Activated CD4-positive, CD25-positive, alpha-beta regulatory T cell treated with anti-CD3 and anti-CD28 coated beads, Interleukin-2, amount 50 U/mL, for 16 hours (primary cell): Measurements from ENCODE around the gene TMEM121.
"Not testable (repeated sequence)": the region's sequence is repeated elsewhere in the genome, so short reads cannot be mapped to it uniquely, and the experiment has no call there.

Experiments
- DNase-seq: peaks from one replicate; pipeline ENCODE4 v3.0.0-alpha.2; 2020; ENCODE audit warnings: low read depth, low spot score

TMEM121 gene

DNA sequence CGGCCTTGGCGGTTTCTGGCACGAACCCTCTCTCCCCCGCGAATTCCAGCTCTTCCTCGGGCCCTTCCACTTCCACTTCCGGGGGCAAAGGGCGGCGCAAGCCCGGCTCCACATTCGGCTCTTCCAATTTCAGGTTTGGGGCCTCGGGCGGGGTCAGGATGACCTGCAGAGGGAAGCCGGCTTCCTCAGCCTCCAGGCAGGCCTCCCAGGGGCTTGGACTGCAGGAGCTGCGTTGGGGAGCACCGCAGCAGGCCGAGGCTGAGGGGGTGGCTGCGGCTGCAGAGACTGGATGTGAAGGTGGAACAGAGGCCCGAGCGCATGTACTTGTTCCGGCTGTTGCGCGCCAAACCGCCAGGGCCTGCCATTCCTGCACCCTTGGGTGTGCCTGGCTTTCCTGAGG is 20.7 kb downstream of the TMEM121 start:
- DNase-seq, result not testable (repeated sequence)

DNA sequence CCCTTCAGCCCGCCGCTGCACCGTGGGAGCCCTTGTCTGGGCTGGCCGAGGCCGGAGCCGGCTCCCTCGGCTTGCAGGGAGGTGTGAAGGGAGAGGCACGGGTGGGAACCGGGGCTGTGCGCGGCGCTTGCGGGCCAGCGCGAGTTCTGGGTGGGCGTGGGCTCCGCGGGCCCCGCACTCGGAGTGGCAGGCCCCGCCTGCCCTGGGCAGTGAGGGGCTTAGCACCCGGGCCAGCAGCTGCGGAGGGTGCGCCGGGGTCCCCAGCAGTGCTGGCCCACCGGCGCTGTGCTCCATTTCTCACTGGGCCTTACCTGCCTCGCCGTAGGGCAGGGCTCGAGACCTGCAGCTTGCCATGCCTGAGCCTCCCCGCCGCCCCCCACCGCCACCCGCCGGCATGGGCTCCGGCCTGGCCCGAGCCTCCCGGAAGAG is 21.4 kb downstream of the TMEM121 start:
- DNase-seq, result no peak

DNA sequence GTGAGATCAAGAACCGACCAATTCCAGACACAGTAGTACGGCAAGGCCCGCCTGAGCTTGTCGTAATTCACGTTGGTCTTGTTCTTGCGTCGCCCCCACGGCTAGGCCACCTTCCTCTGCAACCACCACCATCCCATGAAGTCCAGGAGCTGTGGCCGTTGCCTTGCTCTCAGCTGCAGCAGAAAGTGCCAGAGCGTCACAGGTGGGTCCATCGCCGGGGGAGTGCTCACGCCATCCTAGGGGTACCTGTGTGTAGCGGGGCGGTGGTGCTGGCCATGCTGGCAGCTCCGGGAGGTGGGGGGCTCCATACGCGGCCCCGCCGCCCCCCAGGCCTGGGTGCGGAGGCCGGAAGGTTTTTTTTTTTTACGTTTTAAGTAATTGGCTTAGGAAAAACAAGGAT is 23.1 kb downstream of the TMEM121 start:
- no peak for DNase-seq

DNA sequence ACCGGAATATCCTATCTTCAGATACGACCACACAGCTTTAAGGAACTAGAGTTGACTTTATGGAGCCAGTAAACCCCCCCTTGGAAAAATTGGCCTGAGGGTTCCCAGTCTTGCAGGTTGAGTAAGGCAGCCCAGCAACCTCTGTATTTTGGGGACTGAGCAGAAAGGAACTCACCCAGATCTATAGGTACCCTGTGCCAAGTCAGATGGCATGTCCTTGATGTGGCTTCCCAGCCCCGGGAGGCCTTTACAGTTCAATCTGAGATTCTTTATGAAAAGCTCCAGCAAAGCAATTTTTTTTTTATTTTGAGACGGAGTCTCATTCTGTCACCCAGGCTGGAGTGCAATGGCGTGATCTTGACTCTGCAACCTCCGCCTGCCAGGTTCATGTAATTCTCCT is 27.6 kb downstream of the TMEM121 start:
- no peak for DNase-seq

DNA sequence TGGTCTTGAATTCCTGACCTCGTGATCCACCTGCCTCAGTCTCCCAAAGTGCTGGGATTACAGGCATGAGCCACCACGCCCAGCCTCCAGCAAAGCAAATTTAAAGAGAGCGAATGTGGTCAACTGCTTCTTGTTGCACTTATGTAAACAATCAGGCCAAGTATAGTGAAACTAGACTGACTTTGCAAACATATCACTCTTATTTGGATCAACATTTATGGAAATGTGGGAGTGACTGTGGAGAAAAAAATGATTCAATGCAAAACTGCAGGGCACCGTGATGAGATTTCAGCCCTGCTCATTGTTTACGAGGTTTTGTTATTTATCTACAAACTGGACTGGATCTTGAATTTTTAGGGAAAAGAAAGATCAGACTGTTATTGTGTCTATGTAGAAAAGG is 28.1 kb downstream of the TMEM121 start:
- no peak for DNase-seq

DNA sequence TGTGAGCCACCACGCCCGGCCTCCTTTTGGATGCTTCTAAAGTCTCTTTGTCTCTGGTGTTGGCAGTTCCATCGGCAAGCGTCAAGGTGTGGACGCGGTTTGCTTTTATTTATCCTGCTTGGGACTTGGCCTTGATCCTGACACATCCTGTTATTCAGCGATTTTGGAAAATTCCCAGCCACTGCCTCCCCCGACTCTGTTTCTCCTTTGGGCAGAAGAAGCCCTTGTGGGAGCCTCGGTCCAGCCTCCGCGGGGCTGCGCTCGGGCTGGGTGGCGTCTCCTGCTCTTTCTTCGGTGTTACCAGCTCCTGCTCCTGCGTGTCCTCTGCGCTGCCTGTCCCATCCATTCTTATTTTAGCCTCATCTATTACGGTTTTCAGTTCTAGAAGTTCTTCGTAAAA is 31.3 kb downstream of the TMEM121 start:
- not testable (repeated sequence) for DNase-seq

DNA sequence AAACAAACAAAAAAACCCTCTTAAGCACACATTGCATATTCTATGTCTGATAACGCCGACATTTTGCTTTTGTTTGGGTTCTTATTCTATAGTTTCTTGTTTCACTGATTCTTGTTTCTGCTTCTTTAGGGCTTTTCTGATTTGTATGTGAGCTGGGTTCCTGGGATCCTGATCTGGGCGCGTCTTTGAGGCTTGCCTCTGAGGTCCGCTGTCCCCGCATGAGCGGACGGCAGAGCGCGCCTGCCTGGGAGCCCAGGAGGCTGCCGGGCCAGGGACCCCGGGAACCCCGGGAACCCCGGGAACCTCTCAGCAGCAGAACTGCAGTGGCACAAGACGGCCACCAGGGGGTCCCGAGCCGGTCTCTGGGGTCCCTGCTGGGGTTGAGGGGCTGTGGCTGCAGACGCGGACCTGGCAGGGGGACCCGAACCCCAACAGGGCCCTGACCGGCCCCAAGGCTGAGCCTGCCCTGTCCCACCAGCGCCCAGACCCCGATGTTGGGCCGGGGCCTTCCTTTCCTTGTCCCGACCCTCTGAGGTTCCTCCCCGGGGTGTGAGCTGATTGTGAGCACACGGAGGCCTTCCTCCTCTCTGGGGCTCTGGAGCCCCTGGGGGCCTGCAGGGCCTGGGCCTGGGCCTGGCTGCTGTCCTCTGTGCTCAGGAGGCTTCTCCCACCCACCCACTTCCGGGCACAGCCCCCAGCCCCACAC is 32.2 kb downstream of the TMEM121 start:
- DNase-seq, result not testable (repeated sequence)

DNA sequence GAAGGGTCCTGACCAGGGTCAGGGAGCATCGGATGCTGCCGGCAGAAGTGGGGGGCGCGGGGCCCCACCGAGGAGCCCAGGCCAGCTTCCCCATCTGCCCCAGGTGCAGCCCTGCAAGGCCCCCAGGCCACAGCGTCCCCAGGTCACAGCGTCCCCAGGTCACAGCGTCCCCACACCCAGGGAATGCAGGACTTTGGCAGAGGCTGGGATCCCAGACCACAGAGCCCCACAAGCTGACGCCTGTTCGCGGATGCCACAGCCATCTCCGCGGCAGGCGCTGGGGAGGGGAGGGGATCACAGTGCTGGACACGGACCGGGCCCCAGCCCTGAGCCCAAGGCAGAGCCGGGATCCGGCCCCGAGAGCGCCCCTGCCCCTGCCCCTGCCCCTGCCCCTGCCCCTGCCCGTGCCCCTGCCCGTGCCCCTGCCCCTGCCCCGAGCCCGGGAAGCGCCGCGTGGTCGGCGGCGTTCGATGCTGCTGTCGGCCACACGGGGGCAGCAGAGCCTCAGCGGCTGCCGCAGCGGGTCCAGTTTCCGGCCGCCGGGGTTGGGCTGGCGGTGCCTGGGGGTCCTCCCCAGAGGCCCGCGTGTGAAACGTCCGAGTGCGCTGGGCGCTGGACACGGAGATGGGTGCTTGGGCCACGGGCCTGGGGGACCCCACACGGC is 33.1 kb downstream of the TMEM121 start:
- DNase-seq, result not testable (repeated sequence)

DNA sequence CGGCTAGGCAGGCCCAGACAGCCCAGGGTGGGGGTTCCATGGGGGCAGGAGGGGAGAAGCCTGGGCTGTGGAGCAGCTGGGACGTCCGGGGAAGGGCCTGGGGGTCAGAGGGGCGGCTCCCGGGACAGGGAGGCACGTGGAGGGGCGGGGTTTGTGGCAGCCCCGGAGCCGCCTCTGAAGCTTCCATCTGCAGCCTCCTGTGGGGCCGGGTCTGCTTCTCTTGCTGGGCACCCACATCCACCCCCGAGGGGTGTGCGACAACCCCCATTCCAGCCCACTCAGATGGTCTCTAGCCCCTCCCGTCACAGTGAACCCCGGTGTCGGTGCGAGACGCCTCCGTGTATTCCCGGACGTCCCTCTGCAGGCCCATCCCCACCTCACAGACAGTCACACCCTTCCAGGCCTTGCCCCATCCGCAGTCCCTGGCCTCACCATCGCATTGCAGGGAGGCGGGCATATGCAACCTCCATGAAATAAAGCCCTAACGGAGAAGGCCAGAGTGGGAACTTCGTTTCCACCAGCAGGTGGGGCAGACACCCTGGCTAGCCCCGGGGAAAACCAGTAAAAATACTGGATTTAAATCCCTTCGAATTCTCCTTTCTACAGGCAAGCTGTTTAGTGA is 33.8 kb downstream of the TMEM121 start:
- DNase-seq, result not testable (repeated sequence)

DNA sequence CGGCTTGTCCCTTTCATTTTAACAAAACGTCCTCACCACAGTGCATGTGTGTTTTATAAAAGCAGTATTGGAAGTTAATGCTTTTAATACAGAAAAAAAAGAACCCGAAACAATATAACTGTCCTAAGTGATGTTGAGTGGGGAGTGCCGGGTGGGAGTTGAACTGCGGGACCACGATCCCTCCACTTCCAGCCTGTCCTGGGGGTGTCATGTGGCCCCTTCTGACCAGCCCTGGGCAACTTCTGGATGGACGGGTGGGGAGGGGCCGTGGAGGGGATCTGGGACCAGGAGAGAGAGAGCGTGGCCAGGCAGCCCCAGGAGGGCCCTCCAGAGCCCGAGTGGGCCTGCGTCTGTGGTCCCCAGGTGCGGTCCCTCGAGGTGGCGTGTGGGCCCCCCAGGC is 35.0 kb downstream of the TMEM121 start:
- not testable (repeated sequence) for DNase-seq

DNA sequence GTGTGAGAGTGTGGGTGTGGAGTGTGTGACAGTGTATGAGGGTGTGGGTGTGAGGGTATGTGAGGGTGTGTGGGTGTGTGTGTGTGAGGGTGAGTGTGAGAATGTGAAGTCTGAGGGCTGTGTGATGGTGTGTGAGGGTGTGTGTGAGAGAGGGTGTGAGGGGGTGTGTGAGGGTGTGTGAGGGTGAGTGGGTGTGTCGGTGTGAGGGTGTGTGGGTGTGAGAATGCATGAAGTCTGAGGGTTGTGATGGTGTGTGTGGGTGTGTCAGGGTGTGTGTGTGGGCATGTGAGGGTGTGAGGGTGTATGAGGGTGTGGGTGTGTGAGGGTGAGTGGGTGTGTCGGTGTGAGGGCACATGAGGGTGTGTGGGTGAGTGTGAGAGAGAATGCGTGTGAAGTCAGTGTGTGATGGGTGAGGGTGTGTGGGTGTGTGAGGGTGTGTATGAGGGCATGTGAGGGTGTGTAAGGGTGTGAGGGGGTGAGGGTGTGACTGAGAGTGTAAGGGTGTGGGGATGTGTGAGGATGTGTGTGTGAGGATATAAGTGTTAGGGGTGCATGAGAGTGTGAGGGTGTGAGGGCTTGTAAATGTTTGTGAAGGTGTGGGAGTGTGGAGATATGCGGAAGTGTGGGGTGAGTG is 36.4 kb downstream of the TMEM121 start:
- no peak for DNase-seq

DNA sequence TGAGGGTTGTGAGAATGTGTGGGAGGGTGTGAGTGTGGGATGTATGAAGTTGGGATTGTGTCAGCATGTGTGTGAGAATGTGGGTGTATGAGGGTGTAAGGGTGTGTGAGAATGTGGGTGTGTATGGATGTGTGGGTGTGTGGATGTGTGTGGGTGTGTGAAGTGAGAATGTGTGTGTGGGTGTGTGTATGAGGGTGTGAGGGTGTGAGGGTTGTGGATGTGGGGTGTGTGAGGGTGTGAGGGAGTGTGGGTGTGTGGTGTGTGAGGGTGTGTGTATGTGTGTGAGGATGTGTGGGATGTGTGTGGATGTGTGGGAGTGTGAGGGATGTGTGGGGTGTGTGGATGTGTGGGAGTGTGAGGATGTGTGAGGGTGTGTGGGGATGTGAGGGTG is 37.0 kb downstream of the TMEM121 start:
- DNase-seq, result no peak

DNA sequence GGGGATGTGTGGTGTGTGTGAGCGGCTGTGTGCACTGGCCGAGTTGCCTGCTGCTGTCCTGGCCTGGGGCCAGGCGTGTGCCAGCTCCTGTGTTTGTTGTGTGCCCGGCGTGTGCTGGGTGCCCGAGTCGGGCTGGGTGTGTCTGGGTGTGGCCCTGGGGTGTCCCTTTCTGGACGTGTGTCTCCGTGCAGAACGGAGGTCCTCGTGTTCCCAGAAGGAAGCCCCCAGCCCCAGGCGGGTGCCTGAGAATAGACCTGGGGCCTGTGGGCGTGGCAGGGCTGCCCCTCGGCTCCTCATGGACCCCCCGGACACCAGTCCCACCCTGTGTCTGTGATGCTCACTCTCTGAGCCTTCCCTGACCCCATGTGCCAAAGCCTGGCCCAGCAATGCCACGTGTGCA is 38.2 kb downstream of the TMEM121 start:
- DNase-seq, result not testable (repeated sequence)

DNA sequence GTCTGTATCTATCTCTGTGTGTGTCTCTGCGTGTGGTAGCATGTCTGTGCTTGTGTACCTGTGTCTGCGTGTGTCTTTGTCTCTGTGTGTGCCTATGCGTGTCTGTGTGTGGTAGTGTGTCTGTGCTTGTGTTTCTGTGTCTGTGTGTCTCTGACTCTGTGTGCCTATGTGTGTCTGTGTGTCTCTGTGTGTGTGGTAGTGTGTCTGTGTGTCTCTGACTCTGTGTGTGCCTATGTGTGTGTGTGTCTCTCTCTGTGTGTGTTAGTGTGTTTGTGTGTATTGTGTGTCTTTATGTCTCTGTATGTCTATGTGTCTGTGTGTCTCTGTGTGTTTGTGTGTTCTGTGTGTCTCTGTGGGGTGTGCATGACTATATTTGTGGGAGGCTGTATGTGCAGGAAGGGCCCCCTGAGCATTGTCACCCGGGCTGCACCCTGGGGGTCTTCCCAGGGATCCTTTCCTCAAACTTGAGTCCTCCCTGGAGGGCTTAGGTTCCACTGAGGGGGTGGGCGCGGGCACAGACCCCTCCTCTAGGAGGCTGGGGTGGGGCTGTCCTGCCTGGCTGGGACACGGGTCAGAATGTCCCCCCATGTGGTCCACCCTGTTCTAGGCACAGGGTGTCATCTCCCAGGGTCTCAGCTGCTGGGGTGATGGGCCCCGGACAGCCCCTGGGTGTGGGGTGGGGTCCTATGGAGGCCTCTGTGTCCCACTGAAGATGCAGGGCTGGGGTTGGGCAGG is 39.0 kb downstream of the TMEM121 start:
- not testable (repeated sequence) for DNase-seq

DNA sequence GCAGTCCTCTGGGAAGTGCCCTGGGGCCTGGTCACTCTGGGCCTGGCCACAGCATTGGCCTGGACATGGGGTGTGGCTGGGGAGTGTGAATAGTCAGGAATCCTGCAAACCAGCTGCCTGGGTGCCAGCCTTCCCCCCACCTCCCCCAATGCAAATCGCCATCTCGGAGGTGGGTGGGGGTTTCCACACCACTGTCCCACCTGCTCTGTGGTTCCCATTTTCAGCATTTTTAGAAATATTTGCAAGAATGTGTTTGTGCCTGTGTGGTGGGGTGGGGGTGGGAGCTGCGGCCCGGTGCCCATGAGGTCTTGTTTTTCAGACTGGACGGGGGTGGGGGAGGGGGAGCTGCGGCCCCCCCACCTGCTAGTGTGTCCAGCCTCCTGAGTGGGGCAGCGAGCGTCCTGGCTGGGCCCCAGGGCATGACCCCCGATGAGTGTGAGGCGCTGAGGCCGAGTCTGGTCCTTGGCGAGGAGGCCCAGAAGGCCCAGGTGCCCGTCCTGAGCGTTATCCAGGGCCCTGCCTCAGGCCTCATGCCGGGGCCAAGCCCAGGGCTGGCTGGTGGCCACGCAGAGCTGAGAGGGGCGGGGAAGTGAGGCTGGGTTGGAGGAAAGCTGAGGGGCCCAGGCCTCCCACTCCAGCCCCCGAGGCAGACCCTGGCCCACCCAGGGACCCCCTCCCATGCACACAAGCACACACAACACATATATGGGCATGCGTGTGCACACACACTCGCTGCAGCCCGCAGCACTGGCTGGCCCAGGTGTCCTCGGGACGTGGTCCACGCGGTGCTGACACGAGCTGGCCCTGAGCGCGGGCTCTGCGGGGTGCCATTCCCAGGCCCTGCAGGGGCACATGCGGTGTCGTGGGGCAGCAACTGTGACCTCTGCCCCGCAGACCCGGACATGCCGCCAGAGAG is 40.1 kb downstream of the TMEM121 start:
- DNase-seq, result not testable (repeated sequence)

DNA sequence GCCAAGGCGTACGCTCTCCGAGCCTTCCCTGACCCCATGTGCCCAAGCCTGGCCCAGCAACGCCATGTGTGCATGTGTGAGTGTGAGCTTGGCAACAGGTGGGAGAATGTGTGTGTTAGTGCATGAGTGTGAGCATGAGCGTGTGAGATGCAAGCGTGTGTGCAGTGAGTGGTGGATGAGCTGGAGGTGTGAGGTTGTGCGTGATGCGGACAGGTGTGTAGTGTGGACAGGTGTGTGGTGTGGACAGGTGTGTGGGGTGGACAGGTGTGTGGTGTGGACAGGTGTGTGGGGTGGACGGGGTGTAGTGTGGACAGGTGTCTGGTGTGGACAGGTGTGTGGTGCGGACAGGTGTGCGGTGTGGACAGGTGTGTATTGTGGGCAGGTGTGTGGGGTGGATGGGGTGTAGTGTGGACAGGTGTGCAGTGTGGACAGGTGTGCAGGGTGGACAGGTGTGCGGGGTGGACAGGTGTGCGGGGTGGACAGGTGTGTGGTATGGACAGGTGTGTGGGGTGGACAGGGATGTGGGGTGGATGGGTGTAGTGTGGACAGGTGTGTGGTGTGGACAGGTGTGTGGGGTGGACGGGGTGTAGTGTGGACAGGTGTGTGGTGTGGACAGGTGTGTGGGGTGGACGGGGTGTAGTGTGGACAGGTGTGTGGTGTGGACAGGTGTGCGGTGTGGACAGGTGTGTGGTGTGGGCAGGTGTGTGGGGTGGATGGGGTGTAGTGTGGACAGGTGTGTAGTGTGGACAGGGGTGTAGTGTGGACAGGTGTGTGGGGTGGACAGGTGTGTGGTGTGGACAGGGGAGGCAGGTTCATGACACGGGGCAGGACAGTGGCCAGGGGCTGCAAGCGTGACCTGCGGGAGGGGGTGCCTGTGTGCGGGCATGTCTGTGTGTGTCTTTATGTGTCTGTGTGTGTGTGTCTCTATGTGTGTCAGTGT is 41.1 kb downstream of the TMEM121 start:
- DNase-seq, result not testable (repeated sequence)

DNA sequence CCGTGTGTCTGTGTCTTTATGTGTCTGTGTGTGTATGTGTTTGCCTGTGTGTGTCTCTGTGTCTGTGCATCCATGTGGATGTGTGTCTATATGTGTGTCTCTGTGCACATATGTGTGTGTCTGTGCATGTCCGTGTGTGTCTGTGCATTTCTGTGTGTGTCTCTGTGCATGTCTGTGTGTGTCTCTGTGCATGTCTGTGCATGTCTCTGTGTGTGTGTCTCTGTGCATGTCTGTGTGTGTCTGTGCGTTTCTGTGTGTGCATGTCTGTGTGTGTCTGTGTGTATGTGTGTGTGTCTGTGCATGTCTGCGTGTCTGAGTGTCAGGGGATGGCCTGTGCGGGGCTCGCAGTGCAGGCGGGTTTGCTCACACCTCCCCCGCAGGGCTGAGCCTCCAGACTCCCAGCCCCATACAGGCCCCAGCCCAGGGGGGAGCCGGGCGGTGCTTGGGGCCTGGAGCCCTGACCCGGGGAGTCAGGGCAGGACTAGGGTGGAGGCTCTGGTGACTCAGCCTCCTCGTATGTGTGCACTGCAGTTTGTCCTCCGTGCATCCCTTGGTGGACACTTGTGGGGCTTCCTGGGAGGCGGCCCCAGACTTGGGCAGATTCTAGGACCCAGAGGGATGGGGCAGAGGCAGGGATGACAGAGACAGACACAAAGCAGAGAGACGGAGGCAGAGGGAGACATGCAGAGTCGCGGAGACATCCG is 41.9 kb downstream of the TMEM121 start:
- DNase-seq, result not testable (repeated sequence)

DNA sequence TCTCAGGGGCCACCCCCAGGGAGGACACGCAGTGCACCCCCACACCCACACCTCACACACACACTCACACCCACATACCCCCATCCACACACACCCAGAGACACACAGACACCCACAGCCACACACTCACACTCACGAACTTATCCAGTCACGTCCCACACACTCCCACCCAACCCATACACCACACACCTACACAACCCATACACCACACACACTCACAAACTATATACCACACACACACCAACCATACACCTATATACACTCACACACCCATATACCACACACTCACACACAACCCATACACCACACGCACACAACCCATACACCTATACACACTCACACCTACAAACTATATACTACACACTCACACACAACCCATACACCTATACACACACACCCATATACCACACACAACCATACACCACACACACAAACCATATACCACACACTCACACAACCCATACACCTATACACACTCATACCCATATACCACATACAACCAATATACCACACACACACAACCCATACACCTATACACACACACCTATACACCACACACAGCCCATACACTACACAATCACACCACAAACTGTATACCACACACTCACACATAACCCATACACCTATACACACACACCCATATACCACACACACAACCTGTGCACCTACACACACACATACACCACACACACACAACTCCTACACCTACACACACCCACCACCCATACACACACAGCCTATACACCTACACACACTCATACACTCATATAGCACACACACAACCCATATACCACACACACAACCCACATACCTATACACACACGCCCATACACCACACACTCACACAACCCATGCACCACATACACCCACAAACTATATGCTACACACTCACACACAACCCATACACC is 42.7 kb downstream of the TMEM121 start:
- no peak for DNase-seq
